Stimulated activated CD8-positive, alpha-beta memory T cell treated with anti-CD3 and anti-CD28 coated beads, Interleukin-7, amount 100 ng/mL, for 48 hours (primary cell): ENCODE results near the gene IFT74.
"Not testable (repeated sequence)": the region's sequence is repeated elsewhere in the genome, so short reads cannot be mapped to it uniquely, and the experiment has no call there.

Experiments
- DNase-seq, 2 donors: peaks; one replicate each; pipeline ENCODE4 v3.0.0-alpha.2; 2020; ENCODE audit warnings: low read depth in 1 of 2; ENCODE audit errors: extremely low read depth in 1 of 2

IFT74 gene

DNA sequence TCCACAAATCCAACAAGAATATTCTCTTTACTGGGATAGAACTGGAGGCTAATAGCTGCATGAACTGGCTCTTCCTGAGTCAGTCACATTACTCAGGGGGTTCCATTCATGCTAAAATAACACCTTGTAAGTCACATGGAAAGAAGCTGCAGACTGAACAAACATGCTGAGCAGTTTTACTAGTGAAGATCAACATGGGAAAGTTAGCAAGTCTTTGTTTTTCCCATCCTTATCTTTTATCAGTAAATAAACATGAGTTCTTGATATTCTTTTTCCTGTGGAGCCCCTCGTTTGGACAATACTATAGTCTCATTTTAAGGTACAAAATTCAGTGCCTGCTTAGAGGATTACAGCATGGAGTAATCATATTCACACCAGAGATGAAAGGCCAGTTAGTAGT lies 109.1 kb downstream of the IFT74 start:
- DNase-seq = no peak

DNA sequence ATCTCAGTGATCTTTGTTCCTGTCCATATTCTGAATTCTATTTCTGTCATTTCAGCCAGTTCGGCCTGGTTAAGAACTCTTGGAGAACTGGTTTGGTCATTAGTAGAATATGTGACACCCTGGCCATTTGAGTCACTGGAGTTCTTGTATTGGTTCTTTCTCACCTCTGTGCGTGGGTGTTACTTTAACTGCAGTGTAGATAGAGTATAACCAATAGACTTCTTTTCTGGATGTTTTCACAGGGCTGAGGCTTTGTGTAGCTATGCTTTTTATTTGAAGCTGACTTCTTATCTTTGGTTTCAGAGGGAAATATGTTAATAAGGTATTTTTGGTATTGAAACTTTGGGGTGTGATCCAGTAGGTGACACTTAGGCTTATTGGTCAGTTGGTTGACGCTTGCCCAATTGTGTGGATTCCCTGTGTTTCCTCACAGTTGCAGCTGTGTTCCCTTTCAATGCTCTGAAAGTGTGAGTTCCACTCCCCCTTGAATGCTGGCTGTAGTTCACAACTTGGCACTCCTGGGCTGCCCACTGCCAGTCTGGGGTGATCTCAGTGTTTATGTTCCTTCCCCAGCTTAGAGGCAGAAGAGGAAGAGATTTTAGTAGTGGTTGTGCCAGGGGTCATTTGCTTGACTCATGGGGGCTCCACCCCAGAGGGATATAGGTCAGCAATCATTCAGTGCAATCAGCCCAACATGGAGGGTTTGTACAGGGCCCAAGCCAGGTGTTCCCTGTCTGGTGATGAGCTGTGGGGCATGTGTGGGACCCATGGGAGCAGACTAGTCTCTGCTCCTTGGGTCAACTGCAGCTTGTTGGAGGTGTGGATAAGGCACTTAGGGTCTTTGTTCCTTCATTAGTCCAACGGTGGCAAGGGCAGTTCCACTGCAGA lies 117.9 kb downstream of the IFT74 start:
- no peak for DNase-seq

DNA sequence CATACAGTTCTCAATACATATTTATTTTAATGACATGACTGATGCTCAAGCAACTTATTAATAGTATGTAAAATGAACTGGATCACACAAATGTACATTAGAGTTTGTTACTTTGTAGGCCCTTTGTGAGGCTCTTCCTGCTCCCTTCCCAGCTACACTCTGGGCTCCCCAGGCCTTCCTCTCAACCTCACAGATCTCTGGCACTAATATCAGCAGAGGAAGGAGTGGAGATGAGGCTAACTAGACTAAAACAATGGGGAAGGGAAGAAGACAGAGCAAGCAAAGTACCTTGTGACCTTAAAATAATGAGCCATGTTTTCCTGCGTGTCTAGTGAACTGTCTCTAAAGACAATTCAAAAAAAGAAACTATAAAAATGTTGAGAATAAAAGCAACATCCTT lies 122.5 kb downstream of the IFT74 start:
- DNase-seq = no peak

DNA sequence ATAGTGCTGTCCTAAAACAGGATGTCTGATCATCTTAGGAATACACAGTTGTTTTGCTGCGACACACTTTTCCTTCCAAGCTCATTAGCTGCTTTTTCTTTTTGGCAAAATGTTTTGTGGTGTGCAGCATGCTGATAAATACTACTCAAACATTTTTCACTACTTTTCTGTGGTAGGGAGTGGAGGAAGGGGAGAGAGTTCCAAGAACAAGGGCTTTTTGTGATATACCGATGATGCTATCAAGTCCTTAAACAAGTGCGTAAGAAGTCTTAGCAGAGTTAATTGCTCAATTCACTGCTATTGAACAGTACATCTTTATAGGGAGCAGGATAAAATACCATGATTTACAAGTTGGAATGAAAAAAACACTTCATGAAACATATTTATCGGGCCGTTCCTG lies 129.2 kb downstream of the IFT74 start:
- DNase-seq = no peak

DNA sequence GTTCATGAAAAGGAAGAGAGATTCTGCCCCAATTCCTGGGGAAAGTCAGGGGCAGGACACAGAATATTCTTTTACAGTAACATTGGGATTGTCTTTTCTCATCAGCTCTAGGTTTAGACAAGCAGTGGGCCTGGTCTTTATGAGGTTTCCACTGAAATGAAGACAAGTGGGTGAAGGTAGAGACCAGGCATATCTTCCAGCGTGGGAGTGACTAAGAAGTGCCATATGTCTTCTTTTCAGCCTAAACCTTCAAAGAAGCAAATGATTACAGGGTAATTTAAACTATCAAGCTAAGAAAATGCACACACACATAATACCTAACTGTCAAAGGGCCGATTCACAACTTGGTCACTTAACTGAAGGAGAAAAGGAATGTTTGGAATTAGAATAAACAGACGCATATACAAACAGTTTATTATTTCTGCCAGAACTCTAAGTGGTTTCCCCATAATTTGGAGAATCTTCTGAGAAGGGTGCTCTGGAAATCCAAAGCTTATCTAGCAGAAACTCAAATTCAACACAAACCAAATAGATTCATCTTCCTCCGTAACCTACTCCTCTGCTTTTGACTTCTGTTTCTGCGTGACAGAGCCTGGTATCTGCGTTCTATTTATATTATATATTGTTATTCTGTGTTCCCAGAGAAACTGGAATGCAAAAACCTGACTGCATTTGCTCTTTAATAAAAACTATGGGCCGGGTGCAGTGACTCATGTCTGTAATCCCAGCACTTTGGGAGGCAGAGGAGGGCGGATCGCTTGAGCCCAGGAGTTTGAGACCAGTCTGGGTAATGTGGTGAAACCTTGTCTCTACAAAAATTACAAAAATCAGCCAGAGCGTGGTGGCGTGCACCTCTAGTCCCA lies 130.8 kb downstream of the IFT74 start:
- DNase-seq = no peak

DNA sequence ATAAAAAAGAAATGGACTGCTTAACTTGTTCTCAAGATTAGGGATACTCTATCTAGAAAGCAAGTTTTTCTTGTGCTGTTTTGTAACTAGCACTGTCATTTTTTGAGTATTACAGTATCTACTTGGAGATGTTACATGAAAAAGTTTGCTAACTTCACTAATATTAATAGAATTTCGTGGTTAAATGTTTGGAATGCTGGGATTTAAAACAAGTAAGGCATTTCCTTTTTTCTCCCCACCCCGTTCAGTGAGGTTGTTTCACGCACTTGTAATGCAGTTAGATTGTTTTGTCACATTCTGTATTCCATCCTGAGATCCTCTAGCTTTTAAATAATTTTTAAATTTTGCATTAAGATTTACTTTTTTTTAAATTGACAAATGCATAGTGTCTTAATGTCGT lies 132.8 kb downstream of the IFT74 start:
- no peak for DNase-seq

DNA sequence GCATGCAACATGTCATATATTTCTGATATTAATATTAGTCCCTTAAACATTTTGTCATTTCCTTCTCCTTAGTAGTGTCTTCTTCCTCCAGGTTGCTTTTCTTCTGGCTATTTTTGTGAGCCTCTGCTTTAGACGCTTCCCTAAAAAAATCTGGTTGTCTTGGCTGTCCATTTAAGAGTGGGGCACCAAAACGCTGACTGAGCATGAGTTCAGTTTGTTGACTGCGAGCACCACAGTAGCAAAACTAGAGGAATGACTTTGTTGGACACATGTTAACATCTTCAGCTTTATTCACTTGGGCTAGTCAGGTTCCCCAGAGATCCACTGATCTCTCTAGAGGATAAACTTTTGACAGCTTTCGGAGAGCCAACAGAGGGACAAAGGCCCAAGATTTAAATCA lies 133.5 kb downstream of the IFT74 start:
- no peak for DNase-seq

DNA sequence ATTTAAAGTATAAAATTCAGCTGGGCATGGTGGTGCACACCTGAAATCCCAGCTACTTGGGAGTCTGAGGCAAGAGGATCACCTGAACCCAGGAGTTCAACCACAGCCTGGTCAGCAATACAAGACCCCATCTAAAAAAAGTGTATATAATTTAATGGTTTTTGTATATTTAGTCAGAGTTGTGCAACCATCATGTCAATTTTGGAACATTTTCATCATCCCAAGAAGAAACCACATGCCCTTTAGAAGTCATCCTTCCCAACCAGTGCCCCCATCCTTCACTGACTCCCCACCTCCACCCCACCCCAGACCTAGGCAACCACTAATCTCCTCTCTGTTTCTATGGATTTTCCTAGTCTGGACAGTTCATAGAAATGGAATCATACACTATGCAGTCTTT lies 134.0 kb downstream of the IFT74 start:
- no peak for DNase-seq

DNA sequence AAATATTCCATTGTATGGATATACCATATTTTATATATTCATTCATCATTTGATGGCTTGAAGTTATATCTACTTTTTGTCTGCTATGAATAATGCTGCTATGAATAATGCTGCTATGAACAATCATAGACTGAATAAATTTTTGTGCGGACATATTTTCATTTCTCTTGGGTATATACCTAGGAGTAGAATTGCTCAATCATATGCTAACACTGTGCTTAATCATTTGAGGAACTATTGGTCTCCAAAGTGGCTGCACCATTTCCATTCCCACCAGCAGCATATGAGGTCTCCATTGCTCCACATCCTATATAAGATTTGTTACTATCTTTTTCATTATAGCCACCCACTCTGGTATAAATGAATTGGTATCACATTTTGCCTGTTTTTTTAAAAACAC lies 134.5 kb downstream of the IFT74 start:
- DNase-seq = no peak

DNA sequence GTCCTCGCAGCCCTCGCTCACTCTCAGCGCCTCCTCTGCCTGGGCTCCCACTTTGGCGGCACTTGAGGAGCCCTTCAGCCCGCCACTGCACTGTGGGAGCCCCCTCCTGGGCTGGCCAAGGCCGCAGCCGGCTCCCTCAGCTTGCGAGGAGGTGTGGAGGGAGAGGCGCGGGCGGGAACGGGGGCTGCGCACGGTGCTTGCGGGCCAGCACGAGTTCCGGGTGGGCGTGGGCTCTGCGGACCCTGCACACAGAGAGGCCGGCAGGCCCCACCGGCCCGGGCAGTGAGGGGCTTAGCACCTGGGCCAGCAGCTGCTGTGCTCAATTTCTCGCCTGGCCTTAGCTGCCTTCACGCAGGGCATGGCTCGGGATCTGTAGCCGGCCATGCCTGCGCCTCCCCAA lies 136.3 kb downstream of the IFT74 start:
- DNase-seq = not testable (repeated sequence)

DNA sequence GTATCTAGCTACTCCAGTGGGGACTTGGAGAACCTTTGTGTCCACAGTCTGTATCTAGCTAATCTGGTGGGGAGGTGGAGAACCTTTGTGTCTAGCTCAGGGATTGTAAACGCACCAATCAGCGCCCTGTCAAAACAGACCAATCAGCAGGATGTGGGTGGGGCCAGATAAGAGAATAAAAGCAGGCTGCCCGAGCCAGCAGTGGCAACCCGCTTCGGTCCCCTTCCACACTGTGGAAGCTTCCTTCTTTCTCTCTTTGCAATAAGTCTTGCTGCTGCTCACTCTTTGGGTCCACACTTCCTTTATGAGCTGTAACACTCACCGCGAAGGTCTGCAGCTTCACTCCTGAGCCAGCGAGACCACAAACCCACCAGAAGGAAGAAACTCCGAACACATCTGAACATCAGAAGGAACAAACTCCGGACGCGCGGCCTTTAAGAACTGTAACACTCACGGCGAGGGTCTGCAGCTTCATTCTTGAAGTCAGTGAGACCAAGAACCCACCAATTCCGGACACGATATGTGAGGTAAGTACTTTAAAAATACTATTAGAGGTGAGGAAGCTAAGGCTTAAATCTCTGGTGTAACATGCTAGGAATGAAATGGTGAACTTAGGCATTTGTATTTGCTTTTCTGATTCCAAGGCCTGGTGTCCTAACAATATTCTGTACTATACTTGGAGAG lies 137.3 kb downstream of the IFT74 start:
- not testable (repeated sequence) for DNase-seq

DNA sequence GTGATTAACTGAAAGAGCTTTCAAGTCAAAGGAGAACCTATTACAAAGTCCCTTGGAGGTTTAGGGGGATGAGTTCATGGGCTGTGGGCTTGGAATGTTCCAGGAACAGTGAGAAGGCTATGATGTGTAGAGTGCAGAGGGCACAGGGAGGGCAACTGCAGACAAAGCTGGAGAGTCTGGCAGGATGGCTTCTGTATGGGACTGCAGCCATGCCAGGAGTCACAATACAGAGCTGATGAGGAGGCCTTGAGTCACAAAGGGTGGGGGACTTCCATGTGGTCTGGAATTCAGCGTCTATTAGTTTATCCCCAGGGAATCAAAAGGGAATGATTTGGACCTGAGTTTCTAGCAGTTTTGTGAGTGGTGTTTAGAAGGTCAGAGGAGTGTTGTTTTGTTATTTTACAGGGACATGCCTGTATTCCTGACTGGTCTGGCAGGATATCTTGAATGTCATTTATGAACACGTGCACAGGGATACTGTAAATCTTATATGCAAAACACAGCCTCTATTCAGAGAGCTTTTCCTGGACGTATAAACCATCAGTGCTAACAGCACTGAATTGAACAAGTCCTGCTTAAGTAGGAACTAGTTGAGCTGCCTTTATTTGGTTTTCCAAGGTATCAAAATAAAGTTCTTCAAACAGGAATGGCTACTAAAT lies 138.6 kb downstream of the IFT74 start:
- DNase-seq = no peak

DNA sequence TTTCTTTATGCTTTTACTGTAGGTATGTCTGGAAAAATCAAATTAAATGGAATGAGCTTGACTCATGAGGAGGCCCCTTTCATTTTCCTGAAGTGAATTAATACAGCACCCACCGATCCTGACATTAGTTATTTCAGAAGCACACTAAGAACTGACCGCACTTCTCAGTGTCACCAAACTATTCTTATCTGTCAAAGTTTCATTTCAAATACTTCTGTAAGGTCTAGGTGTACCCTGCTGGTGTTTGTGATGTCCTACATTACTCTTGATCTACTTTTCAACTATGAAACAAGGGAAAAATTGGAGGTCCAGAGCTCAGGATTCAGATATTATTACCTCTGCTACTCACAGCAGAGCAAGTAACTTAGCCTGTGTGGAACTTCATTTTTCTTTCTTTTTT lies 151.0 kb downstream of the IFT74 start:
- no peak for DNase-seq

DNA sequence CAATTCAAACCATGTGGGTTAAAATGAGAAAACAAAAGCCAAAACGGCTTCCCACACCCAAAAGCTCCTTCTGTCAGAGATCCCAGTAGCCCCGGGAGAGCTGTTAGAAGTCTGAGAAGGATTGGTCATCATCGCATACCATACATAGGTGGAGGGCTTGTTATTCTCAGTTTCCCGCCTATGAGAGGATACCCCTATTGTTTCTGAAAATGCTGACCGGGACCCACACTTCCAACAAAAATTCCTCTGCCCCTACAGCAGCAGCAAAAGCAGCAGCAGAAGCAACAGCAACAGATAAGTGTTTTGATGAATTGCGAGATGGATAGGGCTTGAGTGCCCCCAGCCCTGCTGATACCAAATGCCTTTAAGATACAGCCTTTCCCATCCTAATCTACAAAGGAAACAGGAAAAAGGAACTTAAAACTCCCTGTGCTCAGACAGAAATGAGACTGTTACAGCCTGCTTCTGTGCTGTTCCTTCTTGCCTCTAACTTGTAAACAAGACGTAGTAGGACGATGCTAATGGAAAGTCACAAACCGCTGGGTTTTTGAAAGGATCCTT lies 152.8 kb downstream of the IFT74 start, which contains the start of gene TEK:
Gene TEK (plus strand): TSS at position 245 of the 561 bp plus-strand sequence. CDS start 366 bp downstream, outside the sequence.
- DNase-seq = no peak

DNA sequence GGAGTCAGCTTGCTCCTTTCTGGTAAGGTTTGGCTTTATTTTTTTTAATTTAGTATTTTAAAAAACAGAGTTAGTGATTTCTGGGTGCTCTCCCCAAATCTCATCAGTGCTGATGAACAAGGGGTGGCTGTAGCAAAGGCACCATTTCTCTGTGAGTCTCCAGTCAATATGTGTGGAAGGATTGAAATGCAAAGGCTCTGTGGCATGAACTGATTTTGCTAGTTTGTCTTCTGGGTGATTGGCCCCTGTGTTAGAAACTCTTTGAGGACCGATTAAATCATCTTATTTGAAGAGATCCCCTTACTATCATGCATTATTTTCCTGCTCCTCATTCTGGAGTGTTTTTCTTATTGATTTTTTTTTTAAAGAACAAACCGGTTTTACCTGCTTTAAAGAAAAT lies 153.4 kb downstream of the IFT74 start:
- no peak for DNase-seq

DNA sequence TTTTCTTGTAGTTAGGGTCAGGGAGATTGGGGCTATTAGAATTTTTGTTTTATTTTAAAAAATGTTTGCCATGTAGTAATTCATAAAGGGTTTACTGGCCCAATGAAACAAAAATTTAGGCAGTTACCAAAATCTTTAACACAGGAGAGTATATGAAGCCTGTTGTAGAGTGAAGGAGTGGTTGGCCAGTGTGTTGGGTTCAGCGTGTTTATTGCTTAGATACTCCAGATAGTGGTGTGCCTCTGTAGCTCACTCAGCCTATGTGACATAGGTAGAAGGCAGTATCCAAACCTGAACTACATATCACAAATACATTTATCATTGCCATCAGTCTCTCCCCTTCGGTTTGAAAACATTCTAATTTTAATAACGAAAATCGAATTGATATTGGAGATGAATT lies 154.0 kb downstream of the IFT74 start:
- no peak for DNase-seq

DNA sequence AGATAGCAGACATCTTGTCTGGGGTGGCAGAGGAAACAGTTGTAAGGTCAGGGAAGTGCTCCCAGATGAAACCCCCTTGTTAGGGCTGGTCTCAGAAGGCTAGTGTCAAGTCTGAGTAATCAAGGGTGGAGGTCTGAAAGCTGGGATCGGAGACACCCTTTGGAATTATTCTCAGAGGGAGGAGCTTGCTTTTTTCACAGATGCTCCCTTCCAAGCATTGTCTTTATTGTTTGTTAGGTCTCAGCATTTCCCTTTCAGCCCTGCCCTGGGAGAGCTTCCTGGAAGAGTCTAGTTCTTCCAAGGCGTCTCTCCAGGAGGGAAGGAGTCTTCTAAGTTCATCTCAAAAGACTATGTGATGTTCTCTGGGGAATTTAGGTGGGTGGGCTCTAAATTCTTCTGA lies 156.0 kb downstream of the IFT74 start:
- DNase-seq = no peak
